Loucy (cell line): ENCODE measurements around the gene CP.

ENCODE experiments used
- H2AFZ ChIP-seq: fragments of 200-600 bp; sonication (generic); 2 replicates; pipeline ENCODE4 v1.6.0; 2016; ENCODE audit warnings: antibody characterized with exemption, mild to moderate bottlenecking, low read length, moderate library complexity
- H3F3A ChIP-seq: fragments of 200-600 bp; 2 replicates; pipeline ENCODE4 v1.6.0; 2016; ENCODE audit warnings: antibody characterized with exemption, low read depth, mild to moderate bottlenecking
- H3K27me3 ChIP-seq: fragments of 200-600 bp; sonication (generic); 2 replicates; pipeline ENCODE4 v1.6.1; 2014; ENCODE audit warnings: low read length, mild to moderate bottlenecking; ENCODE audit not compliant: insufficient read depth, poor library complexity, severe bottlenecking
- H3K36me3 ChIP-seq: fragments of 200-600 bp; sonication (generic); 2 replicates; pipeline ENCODE4 v1.6.1; 2016; ENCODE audit warnings: low read length; ENCODE audit not compliant: insufficient read depth
- H3K4me1 ChIP-seq: fragments of 200-600 bp; sonication (generic); 2 replicates; pipeline ENCODE4 v1.5.1; 2014; ENCODE audit warnings: low read length, mild to moderate bottlenecking; ENCODE audit not compliant: insufficient read depth, poor library complexity, severe bottlenecking
- H3K4me2 ChIP-seq: fragments of 200-600 bp; sonication (generic); 2 replicates; pipeline ENCODE4 v1.6.0; 2014; ENCODE audit warnings: antibody characterized with exemption, low read length, low read depth, mild to moderate bottlenecking; ENCODE audit not compliant: poor library complexity, severe bottlenecking
- H3K4me3 ChIP-seq: fragments of 200-600 bp; sonication (generic); 2 replicates; pipeline ENCODE4 v1.5.1; 2014; ENCODE audit warnings: low read length, mild to moderate bottlenecking, mixed read lengths; ENCODE audit not compliant: poor library complexity, severe bottlenecking
- H3K79me2 ChIP-seq: fragments of 200-600 bp; sonication (generic); 2 replicates; pipeline ENCODE4 v1.6.1; 2014; ENCODE audit warnings: low read length; ENCODE audit not compliant: insufficient read depth
- H3K9ac ChIP-seq: fragments of 200-600 bp; sonication (generic); 2 replicates; pipeline ENCODE4 v1.6.0; 2014; ENCODE audit warnings: mild to moderate bottlenecking, low read depth, low read length, moderate library complexity; ENCODE audit not compliant: poor library complexity, severe bottlenecking
- H3K9me2 ChIP-seq: fragments of 200-600 bp; sonication (generic); replicated peaks from 2 replicates; pipeline ENCODE4 v1.6.1; 2016; ENCODE audit warnings: low read depth, low read length, mixed read lengths
- H3K9me3 ChIP-seq: fragments of 200-600 bp; sonication (generic); 2 replicates; pipeline ENCODE4 v1.6.1; 2014; ENCODE audit warnings: mild to moderate bottlenecking, antibody characterized with exemption, low read length, low read depth; ENCODE audit not compliant: insufficient read depth
- H4K20me1 ChIP-seq: fragments of 200-600 bp; sonication (generic); 2 replicates; pipeline ENCODE4 v1.6.0; 2014; ENCODE audit warnings: antibody characterized with exemption, low read length, mild to moderate bottlenecking; ENCODE audit not compliant: insufficient read depth, poor library complexity, severe bottlenecking
- EZH2phosphoT487 ChIP-seq: fragments of 200-600 bp; IDR thresholded peaks from 2 replicates; pipeline ENCODE4 v1.6.1; 2018; ENCODE audit warnings: antibody characterized with exemption, mild to moderate bottlenecking, moderate library complexity, borderline replicate concordance
- TF ChIP-seq, protein P1 (sequence below): fragments of 200-600 bp; sonication (generic); conservative IDR thresholded peaks from 2 replicates; pipeline ENCODE4 v1.5.1; 2014; ENCODE audit warnings: mild to moderate bottlenecking, antibody characterized with exemption, low read length

The CP gene

DNA sequence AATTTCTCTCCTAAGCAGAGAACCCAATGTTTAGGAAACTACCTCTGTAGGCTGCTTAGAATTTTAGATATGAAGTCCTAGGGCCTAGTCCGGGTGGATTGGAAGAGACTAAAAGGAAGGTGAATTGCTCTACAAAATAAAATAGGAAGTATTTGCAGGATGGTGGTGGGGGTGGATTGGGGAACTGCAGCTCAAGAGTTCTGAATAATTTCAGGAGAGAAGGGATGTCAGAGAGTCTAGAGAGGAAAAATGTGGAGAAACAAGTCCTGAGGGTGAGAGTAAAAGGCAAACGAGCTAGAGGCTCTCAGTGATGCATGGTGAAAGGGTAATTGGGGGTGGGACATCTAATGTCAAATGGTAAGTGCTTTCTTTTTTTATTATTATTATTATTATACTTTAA is 10.2 kb upstream of the CP start:
- no peak overlapping the region for H3K9ac ChIP-seq
- no peak overlapping the region for H2AFZ ChIP-seq
- no peaks in the 10 kb centered on the region for H3K9me3 ChIP-seq
- no peak overlapping the region for H3K4me2 ChIP-seq
- no peaks in the 10 kb centered on the region for H3K27me3 ChIP-seq
- no peaks in the 10 kb centered on the region for H3K79me2 ChIP-seq
- no peaks in the 10 kb centered on the region for H3K9me2 ChIP-seq
- H3K36me3 ChIP-seq, result no peaks in the 10 kb centered on the region
- H4K20me1 ChIP-seq, result no peaks in the 10 kb centered on the region
- TF ChIP-seq, protein P1, sequence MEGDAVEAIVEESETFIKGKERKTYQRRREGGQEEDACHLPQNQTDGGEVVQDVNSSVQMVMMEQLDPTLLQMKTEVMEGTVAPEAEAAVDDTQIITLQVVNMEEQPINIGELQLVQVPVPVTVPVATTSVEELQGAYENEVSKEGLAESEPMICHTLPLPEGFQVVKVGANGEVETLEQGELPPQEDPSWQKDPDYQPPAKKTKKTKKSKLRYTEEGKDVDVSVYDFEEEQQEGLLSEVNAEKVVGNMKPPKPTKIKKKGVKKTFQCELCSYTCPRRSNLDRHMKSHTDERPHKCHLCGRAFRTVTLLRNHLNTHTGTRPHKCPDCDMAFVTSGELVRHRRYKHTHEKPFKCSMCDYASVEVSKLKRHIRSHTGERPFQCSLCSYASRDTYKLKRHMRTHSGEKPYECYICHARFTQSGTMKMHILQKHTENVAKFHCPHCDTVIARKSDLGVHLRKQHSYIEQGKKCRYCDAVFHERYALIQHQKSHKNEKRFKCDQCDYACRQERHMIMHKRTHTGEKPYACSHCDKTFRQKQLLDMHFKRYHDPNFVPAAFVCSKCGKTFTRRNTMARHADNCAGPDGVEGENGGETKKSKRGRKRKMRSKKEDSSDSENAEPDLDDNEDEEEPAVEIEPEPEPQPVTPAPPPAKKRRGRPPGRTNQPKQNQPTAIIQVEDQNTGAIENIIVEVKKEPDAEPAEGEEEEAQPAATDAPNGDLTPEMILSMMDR, result no peak
- TF ChIP-seq EZH2phosphoT487, result no peak
- H3K4me1 ChIP-seq, result no peaks in the 10 kb centered on the region
- H3K4me3 ChIP-seq, result no peak overlapping the region
- H3F3A ChIP-seq, result no peaks in the 10 kb centered on the region

DNA sequence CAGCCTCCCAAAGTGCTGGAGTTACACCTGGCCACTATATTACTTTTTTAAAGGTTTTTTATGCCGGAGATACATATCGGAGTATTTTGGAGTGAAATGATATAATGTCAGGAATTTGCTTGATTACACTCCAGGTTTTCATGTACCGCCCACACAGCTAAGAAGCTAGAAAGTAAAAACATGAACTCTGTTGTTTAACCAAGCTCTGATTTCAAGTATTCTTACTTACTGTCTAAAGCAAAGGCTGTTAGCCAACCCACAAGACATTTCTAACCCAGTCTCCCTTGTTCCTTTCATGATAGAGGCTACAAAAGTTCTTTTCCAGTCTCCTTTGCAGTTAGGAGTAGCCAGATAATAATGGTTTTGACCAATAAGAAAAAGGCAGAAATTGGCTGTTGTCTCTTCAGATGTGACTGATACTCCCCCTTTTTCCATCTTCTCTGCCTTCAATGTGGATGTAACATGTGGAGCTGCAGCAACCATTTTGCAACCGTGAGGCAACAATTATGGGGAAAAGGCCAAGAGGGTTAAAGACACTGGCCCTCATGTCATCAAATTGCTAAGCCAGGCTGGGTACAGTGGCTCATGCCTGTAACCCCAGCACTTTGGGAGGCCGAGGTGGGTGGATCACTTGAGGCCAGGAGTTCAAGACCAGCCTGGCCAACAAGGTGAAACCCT is 6.1 kb upstream of the CP start:
- Histone ChIP-seq H3K4me1 (peaks cover 24% of the 10 kb centered on the region), H4K20me1 (no peaks in the 10 kb centered on the region), H3K9me3 (no peaks in the 10 kb centered on the region), H3K79me2 (no peaks in the 10 kb centered on the region), H3K4me2 (no peak overlapping the region), H3K4me3 (no peak overlapping the region), H2AFZ (no peak overlapping the region), H3K36me3 (no peaks in the 10 kb centered on the region), H3K27me3 (no peaks in the 10 kb centered on the region), H3K9ac (no peak overlapping the region), H3K9me2 (no peaks in the 10 kb centered on the region), H3F3A (peaks cover 4% of the 10 kb centered on the region; the same call in 1 of the 2 replicates)
- TF ChIP-seq, protein P1, result no peak
- no peak for TF ChIP-seq EZH2phosphoT487

DNA sequence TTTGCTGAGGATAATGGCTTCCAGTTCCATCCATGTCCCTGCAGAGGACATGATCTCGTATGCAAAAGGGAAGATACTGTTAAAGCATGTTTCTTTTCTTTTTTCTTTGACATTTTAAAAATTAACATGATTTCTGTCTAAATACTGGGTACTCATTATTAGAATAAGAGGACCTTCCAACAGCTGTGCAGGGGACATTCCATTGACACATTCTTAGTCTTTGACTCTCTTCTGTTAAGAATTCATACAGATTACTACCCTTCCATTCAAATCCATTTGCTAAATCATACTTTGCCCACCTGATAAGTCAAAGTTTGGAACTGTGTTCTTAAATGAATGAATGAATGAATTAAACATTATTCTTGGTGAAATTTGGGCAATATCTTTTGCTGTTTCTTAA is 5.1 kb upstream of the CP start:
- peaks cover 28% of the 10 kb centered on the region for H3K4me1 ChIP-seq
- H2AFZ ChIP-seq, result no peak overlapping the region; the same call in 1 of the 2 replicates

More for the DNA sequence above, 5.1 kb upstream of the CP start:
- Histone ChIP-seq H3K36me3 (no peaks in the 10 kb centered on the region), H3K4me2 (no peak overlapping the region), H3K27me3 (no peaks in the 10 kb centered on the region), H3K79me2 (no peaks in the 10 kb centered on the region), H3K9me3 (no peaks in the 10 kb centered on the region), H3K4me3 (no peak overlapping the region), H3K9me2 (no peaks in the 10 kb centered on the region), H4K20me1 (no peaks in the 10 kb centered on the region), H3F3A (peaks cover 4% of the 10 kb centered on the region; the same call in 1 of the 2 replicates), H3K9ac (no peak overlapping the region)
- no peak for TF ChIP-seq EZH2phosphoT487
- TF ChIP-seq, protein P1, result no peak
